Mesendoderm (in vitro differentiated cells): Measurements from ENCODE around the gene IGFALS.

Experiments used
- DNase-seq: peaks from one replicate; pipeline ENCODE4 v3.0.0; 2013
- H2AK5ac ChIP-seq: 2 replicates; pipeline ENCODE4 v1.6.1; 2013; ENCODE audit warnings: low read length, inconsistent platforms
- H2BK120ac ChIP-seq: 2 replicates; pipeline ENCODE4 v1.6.1; 2013; ENCODE audit warnings: low read depth, mild to moderate bottlenecking, low read length, moderate library complexity, mixed read lengths
- H2BK15ac ChIP-seq: replicated peaks from 2 replicates; pipeline ENCODE4 v1.6.1; 2013; ENCODE audit warnings: low read depth, mild to moderate bottlenecking, moderate library complexity
- H2BK5ac ChIP-seq: 2 replicates; pipeline ENCODE4 v1.6.1; 2013; ENCODE audit warnings: low read length, inconsistent platforms
- H3K18ac ChIP-seq: 2 replicates; pipeline ENCODE4 v1.6.1; 2013; ENCODE audit warnings: mild to moderate bottlenecking, low read length, mixed read lengths
- H3K23ac ChIP-seq: one replicate; pipeline ENCODE4 v1.6.1; 2013; ENCODE audit warnings: low read length
- H3K27ac ChIP-seq: 2 replicates; pipeline ENCODE4 v1.5.1; 2013; ENCODE audit warnings: low read depth, mild to moderate bottlenecking, inconsistent platforms, low read length, moderate library complexity
- H3K27me3 ChIP-seq: 2 replicates; pipeline ENCODE4 v1.6.1; 2013; ENCODE audit warnings: low read length, control low read depth, mild to moderate bottlenecking, inconsistent platforms; ENCODE audit not compliant: insufficient read depth, poor library complexity
- H3K36me3 ChIP-seq: 2 replicates; pipeline ENCODE4 v1.6.1; 2013; ENCODE audit warnings: low read length, inconsistent platforms; ENCODE audit not compliant: control insufficient read depth, insufficient read depth
- H3K4ac ChIP-seq: one replicate; pipeline ENCODE4 v1.6.1; 2013; ENCODE audit warnings: low read depth, mild to moderate bottlenecking, low read length, moderate library complexity
- H3K4me1 ChIP-seq: 2 replicates; pipeline ENCODE4 v1.6.1; 2013; ENCODE audit warnings: low read depth, low read length, inconsistent platforms; ENCODE audit not compliant: control insufficient read depth
- H3K4me2 ChIP-seq: 2 replicates; pipeline ENCODE4 v1.6.1; 2013; ENCODE audit warnings: low read length
- H3K4me3 ChIP-seq: 2 replicates; pipeline ENCODE4 v1.5.1; 2013; ENCODE audit warnings: mild to moderate bottlenecking, low read length
- H3K56ac ChIP-seq: one replicate; pipeline ENCODE4 v1.6.1; 2013; ENCODE audit warnings: low read length
- H3K79me1 ChIP-seq: 2 replicates; pipeline ENCODE4 v1.6.1; 2013; ENCODE audit warnings: low read length, inconsistent platforms
- H3K79me2 ChIP-seq: 2 replicates; pipeline ENCODE4 v1.6.1; 2013; ENCODE audit warnings: mild to moderate bottlenecking, low read length; ENCODE audit not compliant: control insufficient read depth, insufficient read depth
- H3K9ac ChIP-seq: 2 replicates; pipeline ENCODE4 v1.6.1; 2013; ENCODE audit warnings: low read length, inconsistent platforms
- H4K5ac ChIP-seq: one replicate; pipeline ENCODE4 v1.6.1; 2013; ENCODE audit warnings: low read length
- H4K8ac ChIP-seq: one replicate; pipeline ENCODE4 v1.6.1; 2013; ENCODE audit warnings: low read depth, mild to moderate bottlenecking, control low read depth, low read length, moderate library complexity
- WGBS: extraction: QIAGEN DNeasy Blood & Tissue Kit; methylation state at CpG from one replicate; pipeline ENCODE4 v1.1.7; 2013; ENCODE audit warnings: low lambda C conversion rate, missing lambda C conversion rate; ENCODE audit not compliant: insufficient coverage; ENCODE audit errors: extremely low coverage; 5-methylcytosine and 5-hydroxymethylcytosine counted together

The IGFALS gene

GRCh38 chr16:1790261-1790610 is 3.3 kb downstream of the IGFALS start:
- Histone ChIP-seq H4K5ac (no peak overlapping the region), H3K23ac (no peak overlapping the region), H2BK120ac (no peak overlapping the region), H3K79me2 (peaks cover 10% of the 10 kb centered on the region), H3K4me3 (no peak overlapping the region), H2BK5ac (no peak overlapping the region), H3K4me2 (no peak overlapping the region), H4K8ac (no peak overlapping the region), H2AK5ac (no peak overlapping the region), H3K27ac (no peak overlapping the region), H3K4ac (no peak overlapping the region), H3K56ac (no peak overlapping the region), H3K79me1 (peaks cover 8% of the 10 kb centered on the region), H3K36me3 (peaks cover 2% of the 10 kb centered on the region), H3K27me3 (no peaks in the 10 kb centered on the region), H3K9ac (no peak overlapping the region), H2BK15ac (no peak overlapping the region), H3K18ac (no peak overlapping the region), H3K4me1 (no peaks in the 10 kb centered on the region)
- no CpG with 5 or more reads among the region's 15 CpGs for WGBS
- DNase-seq = no peak

- Histone ChIP-seq H3K27me3 (no peaks in the 10 kb centered on the region), H3K23ac (no peak overlapping the region), H3K4me1 (no peaks in the 10 kb centered on the region), H4K8ac (no peak overlapping the region), H4K5ac (no peak overlapping the region), H3K27ac (no peak overlapping the region), H2BK15ac (no peak overlapping the region), H3K56ac (no peak overlapping the region), H3K9ac (no peak overlapping the region), H3K4me2 (no peak overlapping the region), H3K4ac (no peak overlapping the region), H3K36me3 (peaks cover 2% of the 10 kb centered on the region), H3K4me3 (no peak overlapping the region), H3K79me2 (peaks cover 13% of the 10 kb centered on the region), H2BK120ac (no peak overlapping the region), H2BK5ac (no peak overlapping the region), H3K79me1 (peaks cover 11% of the 10 kb centered on the region), H2AK5ac (no peak overlapping the region), H3K18ac (no peak overlapping the region)
- DNase-seq = no peak
- WGBS = no CpG with 5 or more reads among the region's 25 CpGs
Observed at GRCh38 chr16:1789643-1790045, 3.9 kb downstream of the IGFALS start.

- Histone ChIP-seq H3K4me2 (no peak overlapping the region), H3K56ac (no peak overlapping the region), H3K27ac (no peak overlapping the region), H3K79me1 (peaks cover 11% of the 10 kb centered on the region), H3K27me3 (no peaks in the 10 kb centered on the region), H2BK120ac (no peak overlapping the region), H2AK5ac (no peak overlapping the region), H4K5ac (no peak overlapping the region), H3K4me3 (no peak overlapping the region), H4K8ac (no peak overlapping the region), H2BK5ac (no peak overlapping the region), H3K18ac (no peak overlapping the region), H2BK15ac (no peak overlapping the region), H3K4ac (no peak overlapping the region), H3K4me1 (no peaks in the 10 kb centered on the region), H3K79me2 (peaks cover 19% of the 10 kb centered on the region), H3K36me3 (peaks cover 2% of the 10 kb centered on the region), H3K9ac (no peak overlapping the region), H3K23ac (no peak overlapping the region)
- DNase-seq = no peak
- no CpG with 5 or more reads among the region's 19 CpGs for WGBS
Observed at GRCh38 chr16:1788708-1789100, 4.8 kb downstream of the IGFALS start.

- no CpG with 5 or more reads among the region's 38 CpGs for WGBS
- Histone ChIP-seq H3K4me3 (no peak overlapping the region), H3K18ac (no peak overlapping the region), H3K27ac (no peak overlapping the region), H2AK5ac (no peak overlapping the region), H3K4ac (no peak overlapping the region), H3K27me3 (no peaks in the 10 kb centered on the region), H2BK120ac (no peak overlapping the region), H3K79me2 (peaks cover 22% of the 10 kb centered on the region), H2BK5ac (no peak overlapping the region), H3K4me2 (no peak overlapping the region), H3K79me1 (peaks cover 13% of the 10 kb centered on the region), H3K9ac (no peak overlapping the region), H3K4me1 (no peaks in the 10 kb centered on the region), H3K56ac (no peak overlapping the region), H4K5ac (no peak overlapping the region), H3K36me3 (peaks cover 2% of the 10 kb centered on the region), H4K8ac (no peak overlapping the region), H2BK15ac (no peak overlapping the region), H3K23ac (no peak overlapping the region)
- DNase-seq = no peak
Observed at GRCh38 chr16:1788095-1788707, 5.3 kb downstream of the IGFALS start.

GRCh38 chr16:1787322-1788094 is 6.0 kb downstream of the IGFALS start:
- peaks cover 22% of the 10 kb centered on the region for H3K79me2 ChIP-seq
- H4K8ac ChIP-seq = no peak overlapping the region
- no peak overlapping the region for H2BK120ac ChIP-seq
- H3K79me1 ChIP-seq = peaks cover 13% of the 10 kb centered on the region
- H3K4me3 ChIP-seq = no peak overlapping the region
- no peak overlapping the region for H4K5ac ChIP-seq
- H3K18ac ChIP-seq = no peak overlapping the region
- H2BK15ac ChIP-seq = no peak overlapping the region
- peaks cover 2% of the 10 kb centered on the region for H3K36me3 ChIP-seq
- no peak overlapping the region for H2BK5ac ChIP-seq
- H3K27ac ChIP-seq = no peak overlapping the region
- no peak for DNase-seq
- no peak overlapping the region for H3K23ac ChIP-seq
- no peak overlapping the region for H3K9ac ChIP-seq
- no peak overlapping the region for H3K4ac ChIP-seq
- WGBS = no CpG with 5 or more reads among the region's 44 CpGs
- H3K27me3 ChIP-seq = no peaks in the 10 kb centered on the region
- H3K4me2 ChIP-seq = no peak overlapping the region
- H2AK5ac ChIP-seq = no peak overlapping the region
- no peaks in the 10 kb centered on the region for H3K4me1 ChIP-seq
- H3K56ac ChIP-seq = no peak overlapping the region

GRCh38 chr16:1787056-1787321 is 6.5 kb downstream of the IGFALS start:
- Histone ChIP-seq H2AK5ac (no peak overlapping the region), H3K23ac (no peak overlapping the region), H3K9ac (no peak overlapping the region), H3K4me2 (no peak overlapping the region), H3K18ac (no peak overlapping the region), H4K8ac (no peak overlapping the region), H3K4ac (no peak overlapping the region), H3K36me3 (peaks cover 2% of the 10 kb centered on the region), H3K4me1 (no peaks in the 10 kb centered on the region), H3K4me3 (no peak overlapping the region), H3K27me3 (no peaks in the 10 kb centered on the region), H3K27ac (no peak overlapping the region), H4K5ac (no peak overlapping the region), H2BK120ac (no peak overlapping the region), H3K56ac (no peak overlapping the region), H2BK5ac (no peak overlapping the region), H2BK15ac (no peak overlapping the region), H3K79me1 (peaks cover 13% of the 10 kb centered on the region), H3K79me2 (peaks cover 22% of the 10 kb centered on the region)
- DNase-seq = no peak
- no CpG with 5 or more reads among the region's 6 CpGs for WGBS
